ENCODE data around the gene GLDN.

GRCh38 chr15:51316636-51317035, 24.8 kb upstream of the GLDN start:
- TF ChIP-seq CTCF (IDR thresholded peaks at IDR 0.05), result no peak
- no peak for TF ChIP-seq POLR2AphosphoS5 (IDR thresholded peaks at IDR 0.05)
- no peak for TF ChIP-seq EP300 (IDR thresholded peaks at IDR 0.05)

Data from sigmoid colon (tissue), 4 donors.